Germinal center (tissue), 1 donor: ENCODE measurements around the gene PLA2G4E.

Experiments used
- DNase-seq: peaks from one replicate; pipeline ENCODE4 v3.0.0; 2012; ENCODE audit warnings: mixed read lengths, low spot score

Gene PLA2G4E

GRCh38 chr15:41954036-41954435 lies 66.8 kb downstream of the PLA2G4E start:
- no peak for DNase-seq

GRCh38 chr15:41952013-41952563 lies 68.8 kb downstream of the PLA2G4E start:
- DNase-seq = no peak

GRCh38 chr15:41951571-41951970 lies 69.3 kb downstream of the PLA2G4E start:
- DNase-seq = no peak

- no peak for DNase-seq
Observed at GRCh38 chr15:41950489-41950888, 70.4 kb downstream of the PLA2G4E start.

- no peak for DNase-seq
Observed at GRCh38 chr15:41950127-41950483, 70.7 kb downstream of the PLA2G4E start.

- DNase-seq = no peak
Observed at GRCh38 chr15:41949401-41950126, 71.3 kb downstream of the PLA2G4E start.

GRCh38 chr15:41948490-41948889 lies 72.4 kb downstream of the PLA2G4E start:
- DNase-seq = no peak

GRCh38 chr15:41946970-41947369 lies 73.9 kb downstream of the PLA2G4E start:
- no peak for DNase-seq

GRCh38 chr15:41945731-41946130 lies 75.1 kb downstream of the PLA2G4E start:
- no peak for DNase-seq

GRCh38 chr15:41945221-41945620 lies 75.6 kb downstream of the PLA2G4E start:
- DNase-seq = no peak

- no peak for DNase-seq
Observed at GRCh38 chr15:41944313-41944940, 76.4 kb downstream of the PLA2G4E start.

- no peak for DNase-seq
Observed at GRCh38 chr15:41943543-41944312, 77.1 kb downstream of the PLA2G4E start.

- DNase-seq = no peak
Observed at GRCh38 chr15:41942886-41943285, 78.0 kb downstream of the PLA2G4E start.

- DNase-seq = no peak
Observed at GRCh38 chr15:41941644-41942415, 79.0 kb downstream of the PLA2G4E start.

- no peak for DNase-seq
Observed at GRCh38 chr15:41940441-41940857, 80.4 kb downstream of the PLA2G4E start.

- DNase-seq = no peak
Observed at GRCh38 chr15:41939986-41940385, 80.9 kb downstream of the PLA2G4E start.

GRCh38 chr15:41937568-41937923 lies 83.3 kb downstream of the PLA2G4E start:
- DNase-seq = no peak

GRCh38 chr15:41936649-41937567 lies 83.9 kb downstream of the PLA2G4E start:
- no peak for DNase-seq

GRCh38 chr15:41936155-41936554 lies 84.7 kb downstream of the PLA2G4E start:
- DNase-seq = no peak

- DNase-seq = no peak
Observed at GRCh38 chr15:41935566-41936020, 85.2 kb downstream of the PLA2G4E start.

- peak; percentile 59 for DNase-seq
Observed at GRCh38 chr15:41934843-41935242, 86.0 kb downstream of the PLA2G4E start.
